Heart left ventricle (tissue), 13 donors: ENCODE results near the gene TMEM255A.

Source experiments
- CTCF ChIP-seq, 12 donors: fragments of 200-600 bp; sonication (generic) in 4 of 12; IDR thresholded peaks; one replicate each; pipeline versions ENCODE4 v1.5.0 to v1.8.0; 2018 to 2022; ENCODE audit warnings: antibody characterized with exemption in 12 of 12, mild to moderate bottlenecking in 5 of 12
- POLR2A ChIP-seq, 2 donors: fragments of 450-650 bp; IDR thresholded peaks; one replicate each; pipeline ENCODE4 v1.6.1; 2017; ENCODE audit warnings: antibody characterized with exemption in 2 of 2, mild to moderate bottlenecking in 2 of 2, moderate library complexity in 2 of 2
- donor health status: ischemic (EF 13 %, LVEDD 7.1; RV severe dilation, severe dysfunction).
- donor health status: DM: no; HTN: yes; CAD: no.
- donor health status: DM: no; HTN: no; CAD: no.
- donor health status: ischemic (EF 25% LVEDD 6.9; RV normal size, moderate dysfunction).
- donor health status: ischemic (EF 25% LVEDD 5.7; RV mildly dilated, moderate dysfunction).
- donor health status: ischemic (EF 35%, LVEDD 5.7; RV mildly dilated, moderate dysfunction).
- donor health status: nonischemic (EF 11% LVEDD 7.7; RV severe dilation, severe dysfunction).
- donor health status: DM: yes; HTN: yes; CAD: no.
- donor health status: PGD.
- donor health status: ischemic (EF 29% LVEDD 5.4; RV normal size, mild dysfunction).
- donor health status: nonischemic (EF 23%, LVEDD 6.1; RV moderate dilation, normal function).

- no peak for TF ChIP-seq POLR2A (IDR thresholded peaks at IDR 0.05)
- TF ChIP-seq CTCF (IDR thresholded peaks at IDR 0.05), result no peak
These were observed 74.4 kb downstream of the TMEM255A start for GRCh38 chrX:120236687-120237479.
